ENCODE results near the gene GPR107. TPM values are rescaled to one million over a fixed set of nuclear protein-coding genes. Genes with fewer than 3 reads are reported as not detected.

Gene GPR107
- total and polyA plus RNA-seq, 2 experiments from 2014 or later, result 6.2 to 30.7 TPM

DNA sequence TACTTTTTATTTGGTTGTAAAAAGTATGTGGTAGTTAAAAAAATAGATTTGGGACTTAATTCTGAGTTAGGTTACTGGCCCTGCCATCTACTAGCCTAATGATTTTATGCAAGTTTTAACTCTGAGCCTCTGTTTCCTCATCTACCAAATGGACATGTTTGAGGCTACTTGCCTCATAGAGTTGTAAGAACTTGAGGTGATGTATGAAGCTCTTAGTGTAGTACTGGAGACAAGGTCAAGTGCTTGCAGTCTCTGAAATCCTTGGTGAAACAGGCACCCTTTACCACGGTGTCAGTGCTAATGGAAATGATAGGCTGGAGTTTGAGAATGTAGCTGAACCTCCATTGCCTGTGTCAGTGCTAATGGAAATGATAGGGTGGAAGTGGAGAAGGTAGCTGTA, 15.3 kb downstream of the GPR107 start (continued):
- TF ChIP-seq, protein P1, sequence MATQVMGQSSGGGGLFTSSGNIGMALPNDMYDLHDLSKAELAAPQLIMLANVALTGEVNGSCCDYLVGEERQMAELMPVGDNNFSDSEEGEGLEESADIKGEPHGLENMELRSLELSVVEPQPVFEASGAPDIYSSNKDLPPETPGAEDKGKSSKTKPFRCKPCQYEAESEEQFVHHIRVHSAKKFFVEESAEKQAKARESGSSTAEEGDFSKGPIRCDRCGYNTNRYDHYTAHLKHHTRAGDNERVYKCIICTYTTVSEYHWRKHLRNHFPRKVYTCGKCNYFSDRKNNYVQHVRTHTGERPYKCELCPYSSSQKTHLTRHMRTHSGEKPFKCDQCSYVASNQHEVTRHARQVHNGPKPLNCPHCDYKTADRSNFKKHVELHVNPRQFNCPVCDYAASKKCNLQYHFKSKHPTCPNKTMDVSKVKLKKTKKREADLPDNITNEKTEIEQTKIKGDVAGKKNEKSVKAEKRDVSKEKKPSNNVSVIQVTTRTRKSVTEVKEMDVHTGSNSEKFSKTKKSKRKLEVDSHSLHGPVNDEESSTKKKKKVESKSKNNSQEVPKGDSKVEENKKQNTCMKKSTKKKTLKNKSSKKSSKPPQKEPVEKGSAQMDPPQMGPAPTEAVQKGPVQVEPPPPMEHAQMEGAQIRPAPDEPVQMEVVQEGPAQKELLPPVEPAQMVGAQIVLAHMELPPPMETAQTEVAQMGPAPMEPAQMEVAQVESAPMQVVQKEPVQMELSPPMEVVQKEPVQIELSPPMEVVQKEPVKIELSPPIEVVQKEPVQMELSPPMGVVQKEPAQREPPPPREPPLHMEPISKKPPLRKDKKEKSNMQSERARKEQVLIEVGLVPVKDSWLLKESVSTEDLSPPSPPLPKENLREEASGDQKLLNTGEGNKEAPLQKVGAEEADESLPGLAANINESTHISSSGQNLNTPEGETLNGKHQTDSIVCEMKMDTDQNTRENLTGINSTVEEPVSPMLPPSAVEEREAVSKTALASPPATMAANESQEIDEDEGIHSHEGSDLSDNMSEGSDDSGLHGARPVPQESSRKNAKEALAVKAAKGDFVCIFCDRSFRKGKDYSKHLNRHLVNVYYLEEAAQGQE (IDR thresholded peaks at IDR 0.05; ENCODE audit: unreplicated experiment), result no peak
- TF ChIP-seq EZH2 (IDR thresholded peaks at IDR 0.05; ENCODE audit: low read depth, unreplicated experiment) (no peak), CREB1 (CRISPR knock-in tag; IDR thresholded peaks at IDR 0.05; ENCODE audit: low read depth) (no peak)
- TF ChIP-seq, protein P2, sequence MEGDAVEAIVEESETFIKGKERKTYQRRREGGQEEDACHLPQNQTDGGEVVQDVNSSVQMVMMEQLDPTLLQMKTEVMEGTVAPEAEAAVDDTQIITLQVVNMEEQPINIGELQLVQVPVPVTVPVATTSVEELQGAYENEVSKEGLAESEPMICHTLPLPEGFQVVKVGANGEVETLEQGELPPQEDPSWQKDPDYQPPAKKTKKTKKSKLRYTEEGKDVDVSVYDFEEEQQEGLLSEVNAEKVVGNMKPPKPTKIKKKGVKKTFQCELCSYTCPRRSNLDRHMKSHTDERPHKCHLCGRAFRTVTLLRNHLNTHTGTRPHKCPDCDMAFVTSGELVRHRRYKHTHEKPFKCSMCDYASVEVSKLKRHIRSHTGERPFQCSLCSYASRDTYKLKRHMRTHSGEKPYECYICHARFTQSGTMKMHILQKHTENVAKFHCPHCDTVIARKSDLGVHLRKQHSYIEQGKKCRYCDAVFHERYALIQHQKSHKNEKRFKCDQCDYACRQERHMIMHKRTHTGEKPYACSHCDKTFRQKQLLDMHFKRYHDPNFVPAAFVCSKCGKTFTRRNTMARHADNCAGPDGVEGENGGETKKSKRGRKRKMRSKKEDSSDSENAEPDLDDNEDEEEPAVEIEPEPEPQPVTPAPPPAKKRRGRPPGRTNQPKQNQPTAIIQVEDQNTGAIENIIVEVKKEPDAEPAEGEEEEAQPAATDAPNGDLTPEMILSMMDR (conservative IDR thresholded peaks at IDR 0.05; ENCODE audit: low read depth in 2 of 2), result no peak

DNA sequence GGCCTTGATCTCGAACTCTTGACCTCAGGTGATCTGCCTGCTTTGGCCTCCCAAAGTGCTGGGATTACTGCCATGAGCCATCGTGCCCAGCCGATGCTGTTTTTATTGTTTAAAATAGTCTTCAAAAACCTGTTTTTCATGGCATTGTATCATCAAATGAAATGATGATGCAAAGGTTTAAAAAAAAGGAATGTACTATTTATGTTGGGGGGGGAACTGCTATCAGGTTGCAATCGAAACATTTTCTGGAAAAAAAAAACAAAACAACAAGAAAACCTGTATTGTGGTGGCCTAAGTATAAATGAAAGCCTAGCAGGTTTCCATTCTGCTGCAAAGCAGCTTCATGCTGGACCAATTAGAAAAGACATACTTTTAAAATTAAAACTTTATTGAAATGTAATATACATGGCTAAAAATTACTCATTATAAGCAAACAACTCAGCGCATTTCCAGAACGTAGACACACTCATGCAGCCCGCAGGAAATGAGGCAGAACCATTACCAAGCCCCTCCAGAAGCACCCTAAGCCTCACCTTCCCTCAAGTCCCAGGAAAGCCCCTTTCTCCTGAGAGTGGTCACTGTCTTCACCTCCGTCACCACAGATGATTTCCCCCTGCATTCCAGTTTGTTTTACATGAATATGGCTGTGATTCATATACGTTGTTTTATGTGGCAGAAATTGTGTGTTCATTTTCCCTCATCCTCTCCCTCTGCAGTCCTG, 19.0 kb downstream of the GPR107 start:
- no peaks in the 10 kb centered on the region for H3K9me2 ChIP-seq (ENCODE audit: insufficient read depth)
- no peak overlapping the region; the same call in 2 of the 3 replicates for H3K4me3 Mint-ChIP-seq
- H3K36me3 Mint-ChIP-seq (ENCODE audit: low read depth), result peaks cover 16% of the 10 kb centered on the region
- H3K4me2 ChIP-seq, result no peak overlapping the region
- no peaks in the 10 kb centered on the region for H3K9me3 Mint-ChIP-seq
- DNase-seq (ENCODE audit: low spot score) (no peak), ATAC-seq (no peak)
- H3K27ac ChIP-seq (ENCODE audit: low read depth), result peak overlapping the region; percentile 72; the same call in 1 of the 2 replicates
- peaks cover 3% of the 10 kb centered on the region; the same call in 1 of the 2 replicates for H4K20me1 ChIP-seq (replicated peaks; ENCODE audit: insufficient read depth)
- H3K4me1 ChIP-seq (ENCODE audit: insufficient read depth), result peaks cover 9% of the 10 kb centered on the region; the same call in 1 of the 2 replicates
- H3K27ac Mint-ChIP-seq, result peak overlapping the region; percentile 39
- H3K4me1 Mint-ChIP-seq, result peaks cover 5% of the 10 kb centered on the region
- H3K36me3 ChIP-seq (ENCODE audit: insufficient read depth), result peaks cover 14% of the 10 kb centered on the region
- H3F3A ChIP-seq (replicated peaks; ENCODE audit: low read depth), result no peaks in the 10 kb centered on the region; the same call in 1 of the 2 replicates
- peaks cover 56% of the 10 kb centered on the region for H3K79me2 ChIP-seq (replicated peaks; ENCODE audit: insufficient read depth)
- H3K4me3 ChIP-seq, result no peak overlapping the region
- TF ChIP-seq EZH2 (IDR thresholded peaks at IDR 0.05; ENCODE audit: low read depth, unreplicated experiment), result no peak
- TF ChIP-seq STAT1 (IDR thresholded peaks at IDR 0.05; ENCODE audit: unreplicated experiment), result no peak
- no peak overlapping the region for H2AFZ ChIP-seq
- H3K27me3 ChIP-seq (ENCODE audit: insufficient read depth), result no peaks in the 10 kb centered on the region
- H3K27me3 Mint-ChIP-seq (ENCODE audit: insufficient read depth, low read depth, poor library complexity), result no peaks in the 10 kb centered on the region

DNA sequence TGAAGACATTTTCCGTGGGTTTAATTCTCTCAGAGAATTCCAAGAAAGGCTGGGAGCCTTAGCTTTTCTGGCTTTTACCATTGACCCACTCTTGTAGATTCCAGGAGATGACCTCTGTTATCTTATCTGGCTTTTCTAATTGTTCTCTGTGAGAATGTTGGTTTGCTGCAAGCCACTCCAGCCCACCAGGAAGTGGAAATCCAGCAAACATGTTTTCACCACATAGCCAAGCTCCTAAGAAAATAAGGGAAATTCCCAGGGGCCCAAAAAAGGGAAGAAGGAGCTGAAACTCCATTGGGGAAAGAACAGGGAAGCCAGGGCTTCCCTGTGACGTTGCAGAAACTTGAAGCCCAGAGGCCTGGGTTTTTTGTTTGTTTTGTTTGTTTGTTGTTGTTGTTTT, 19.7 kb downstream of the GPR107 start:
- no peak for DNase-seq (ENCODE audit: low spot score)
- Histone ChIP-seq H4K20me1 (replicated peaks; ENCODE audit: insufficient read depth) (peaks cover 3% of the 10 kb centered on the region; the same call in 1 of the 2 replicates), H3K27me3 (ENCODE audit: insufficient read depth) (no peaks in the 10 kb centered on the region), H3K79me2 (replicated peaks; ENCODE audit: insufficient read depth) (peaks cover 50% of the 10 kb centered on the region), H3K36me3 (ENCODE audit: insufficient read depth) (peaks cover 16% of the 10 kb centered on the region), H3K27ac (ENCODE audit: low read depth) (peak overlapping the region; percentile 72; the same call in 1 of the 2 replicates), H3K9me2 (ENCODE audit: insufficient read depth) (no peaks in the 10 kb centered on the region), H3K4me1 (ENCODE audit: insufficient read depth) (peaks cover 7% of the 10 kb centered on the region; the same call in 1 of the 2 replicates), H2AFZ (no peak overlapping the region), H3F3A (replicated peaks; ENCODE audit: low read depth) (no peaks in the 10 kb centered on the region; the same call in 1 of the 2 replicates), H3K4me2 (no peak overlapping the region), H3K4me3 (no peak overlapping the region)
- no peak; the same call in 2 of the 3 replicates for ATAC-seq
- H3K36me3 Mint-ChIP-seq (ENCODE audit: low read depth), result peaks cover 20% of the 10 kb centered on the region
- H3K4me1 Mint-ChIP-seq, result peaks cover 5% of the 10 kb centered on the region
- 0 out of 2 replicates have a peak overlapping the region, but pooled peaks have one; percentile 25 for H3K27ac Mint-ChIP-seq
- H3K9me3 Mint-ChIP-seq, result no peaks in the 10 kb centered on the region
- H3K27me3 Mint-ChIP-seq (ENCODE audit: insufficient read depth, low read depth, poor library complexity), result no peaks in the 10 kb centered on the region
- no peak overlapping the region for H3K4me3 Mint-ChIP-seq
- TF ChIP-seq ZNF331 (CRISPR knock-in tag; IDR thresholded peaks at IDR 0.05; ENCODE audit: low read depth), result no peak

All from GM23338 (cell line).